ENCODE measurements around the gene SWAP70. TPM values are rescaled to one million over a fixed set of nuclear protein-coding genes. Genes with fewer than 3 reads are reported as not detected.

SWAP70 gene
- total and polyA plus RNA-seq, 9 of the 15 experiments (the other 6 are each of a cell fraction or from before 2014, with no cell fraction given), result 1.7 to 4.9 (median 3.9) TPM

DNA sequence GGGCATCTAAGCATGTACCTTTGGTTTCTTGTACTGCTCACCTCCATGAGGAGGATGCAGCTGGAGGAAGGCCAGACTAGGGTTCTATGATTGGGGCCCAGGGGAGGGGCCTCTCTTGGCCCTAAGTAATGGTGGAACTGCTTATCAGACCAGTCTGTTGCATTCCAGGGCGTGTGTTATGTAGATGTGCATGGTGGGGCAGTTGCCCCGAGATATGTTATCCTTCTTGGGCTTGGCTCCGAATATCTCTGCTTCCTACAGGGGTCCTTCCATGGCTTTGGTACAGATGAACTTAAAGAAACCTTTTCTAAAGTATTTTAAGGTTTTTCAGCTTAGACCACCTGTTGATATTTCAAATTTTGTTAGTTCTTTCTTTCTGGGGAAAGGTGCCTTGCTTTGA, 126.0 kb downstream of the SWAP70 start (continued):
- TF ChIP-seq, protein P1, sequence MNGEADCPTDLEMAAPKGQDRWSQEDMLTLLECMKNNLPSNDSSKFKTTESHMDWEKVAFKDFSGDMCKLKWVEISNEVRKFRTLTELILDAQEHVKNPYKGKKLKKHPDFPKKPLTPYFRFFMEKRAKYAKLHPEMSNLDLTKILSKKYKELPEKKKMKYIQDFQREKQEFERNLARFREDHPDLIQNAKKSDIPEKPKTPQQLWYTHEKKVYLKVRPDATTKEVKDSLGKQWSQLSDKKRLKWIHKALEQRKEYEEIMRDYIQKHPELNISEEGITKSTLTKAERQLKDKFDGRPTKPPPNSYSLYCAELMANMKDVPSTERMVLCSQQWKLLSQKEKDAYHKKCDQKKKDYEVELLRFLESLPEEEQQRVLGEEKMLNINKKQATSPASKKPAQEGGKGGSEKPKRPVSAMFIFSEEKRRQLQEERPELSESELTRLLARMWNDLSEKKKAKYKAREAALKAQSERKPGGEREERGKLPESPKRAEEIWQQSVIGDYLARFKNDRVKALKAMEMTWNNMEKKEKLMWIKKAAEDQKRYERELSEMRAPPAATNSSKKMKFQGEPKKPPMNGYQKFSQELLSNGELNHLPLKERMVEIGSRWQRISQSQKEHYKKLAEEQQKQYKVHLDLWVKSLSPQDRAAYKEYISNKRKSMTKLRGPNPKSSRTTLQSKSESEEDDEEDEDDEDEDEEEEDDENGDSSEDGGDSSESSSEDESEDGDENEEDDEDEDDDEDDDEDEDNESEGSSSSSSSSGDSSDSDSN (IDR thresholded peaks at IDR 0.05; ENCODE audit: borderline replicate concordance in 1 of 2, low read depth in 2 of 2, low read length in 2 of 2), result 0 out of 4 replicates have a peak, but pooled peaks of 1 of the 2 experiments have one; percentile 55
- TF ChIP-seq XRCC4 (IDR thresholded peaks at IDR 0.05; ENCODE audit: extremely low read depth, insufficient read depth, insufficient read length) (no peak), ZNF311 (CRISPR knock-in tag; IDR thresholded peaks at IDR 0.05) (no peak), TEAD4 (IDR thresholded peaks at IDR 0.05; ENCODE audit: low read length) (peak; percentile 94), TEAD4 (CRISPR knock-in tag; IDR thresholded peaks at IDR 0.05; ENCODE audit: borderline replicate concordance) (no peak), EP300 (IDR thresholded peaks at IDR 0.05; ENCODE audit: low read length) (peak; percentile 76), CREBBP (IDR thresholded peaks at IDR 0.05; ENCODE audit: low read depth, low read length) (no peak), ZBTB1 (CRISPR knock-in tag; IDR thresholded peaks at IDR 0.05; ENCODE audit: borderline replicate concordance, low read depth) (no peak), FOSL1 (tag; conservative IDR thresholded peaks at IDR 0.05) (0 out of 2 replicates have a peak, but pooled peaks have one; percentile 8), TGIF2 (CRISPR knock-in tag; IDR thresholded peaks at IDR 0.05) (no peak), ZNF589 (CRISPR knock-in tag; IDR thresholded peaks at IDR 0.05; ENCODE audit: low read depth) (no peak)
- TF ChIP-seq, protein P2, sequence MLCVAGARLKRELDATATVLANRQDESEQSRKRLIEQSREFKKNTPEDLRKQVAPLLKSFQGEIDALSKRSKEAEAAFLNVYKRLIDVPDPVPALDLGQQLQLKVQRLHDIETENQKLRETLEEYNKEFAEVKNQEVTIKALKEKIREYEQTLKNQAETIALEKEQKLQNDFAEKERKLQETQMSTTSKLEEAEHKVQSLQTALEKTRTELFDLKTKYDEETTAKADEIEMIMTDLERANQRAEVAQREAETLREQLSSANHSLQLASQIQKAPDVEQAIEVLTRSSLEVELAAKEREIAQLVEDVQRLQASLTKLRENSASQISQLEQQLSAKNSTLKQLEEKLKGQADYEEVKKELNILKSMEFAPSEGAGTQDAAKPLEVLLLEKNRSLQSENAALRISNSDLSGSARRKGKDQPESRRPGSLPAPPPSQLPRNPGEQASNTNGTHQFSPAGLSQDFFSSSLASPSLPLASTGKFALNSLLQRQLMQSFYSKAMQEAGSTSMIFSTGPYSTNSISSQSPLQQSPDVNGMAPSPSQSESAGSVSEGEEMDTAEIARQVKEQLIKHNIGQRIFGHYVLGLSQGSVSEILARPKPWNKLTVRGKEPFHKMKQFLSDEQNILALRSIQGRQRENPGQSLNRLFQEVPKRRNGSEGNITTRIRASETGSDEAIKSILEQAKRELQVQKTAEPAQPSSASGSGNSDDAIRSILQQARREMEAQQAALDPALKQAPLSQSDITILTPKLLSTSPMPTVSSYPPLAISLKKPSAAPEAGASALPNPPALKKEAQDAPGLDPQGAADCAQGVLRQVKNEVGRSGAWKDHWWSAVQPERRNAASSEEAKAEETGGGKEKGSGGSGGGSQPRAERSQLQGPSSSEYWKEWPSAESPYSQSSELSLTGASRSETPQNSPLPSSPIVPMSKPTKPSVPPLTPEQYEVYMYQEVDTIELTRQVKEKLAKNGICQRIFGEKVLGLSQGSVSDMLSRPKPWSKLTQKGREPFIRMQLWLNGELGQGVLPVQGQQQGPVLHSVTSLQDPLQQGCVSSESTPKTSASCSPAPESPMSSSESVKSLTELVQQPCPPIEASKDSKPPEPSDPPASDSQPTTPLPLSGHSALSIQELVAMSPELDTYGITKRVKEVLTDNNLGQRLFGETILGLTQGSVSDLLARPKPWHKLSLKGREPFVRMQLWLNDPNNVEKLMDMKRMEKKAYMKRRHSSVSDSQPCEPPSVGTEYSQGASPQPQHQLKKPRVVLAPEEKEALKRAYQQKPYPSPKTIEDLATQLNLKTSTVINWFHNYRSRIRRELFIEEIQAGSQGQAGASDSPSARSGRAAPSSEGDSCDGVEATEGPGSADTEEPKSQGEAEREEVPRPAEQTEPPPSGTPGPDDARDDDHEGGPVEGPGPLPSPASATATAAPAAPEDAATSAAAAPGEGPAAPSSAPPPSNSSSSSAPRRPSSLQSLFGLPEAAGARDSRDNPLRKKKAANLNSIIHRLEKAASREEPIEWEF (CRISPR knock-in tag; IDR thresholded peaks at IDR 0.05), result no peak
- TF ChIP-seq, protein P3, sequence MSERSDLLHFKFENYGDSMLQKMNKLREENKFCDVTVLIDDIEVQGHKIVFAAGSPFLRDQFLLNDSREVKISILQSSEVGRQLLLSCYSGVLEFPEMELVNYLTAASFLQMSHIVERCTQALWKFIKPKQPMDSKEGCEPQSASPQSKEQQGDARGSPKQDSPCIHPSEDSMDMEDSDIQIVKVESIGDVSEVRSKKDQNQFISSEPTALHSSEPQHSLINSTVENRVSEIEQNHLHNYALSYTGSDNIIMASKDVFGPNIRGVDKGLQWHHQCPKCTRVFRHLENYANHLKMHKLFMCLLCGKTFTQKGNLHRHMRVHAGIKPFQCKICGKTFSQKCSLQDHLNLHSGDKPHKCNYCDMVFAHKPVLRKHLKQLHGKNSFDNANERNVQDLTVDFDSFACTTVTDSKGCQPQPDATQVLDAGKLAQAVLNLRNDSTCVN (CRISPR knock-in tag; IDR thresholded peaks at IDR 0.05), result no peak
- TF ChIP-seq, protein P4, sequence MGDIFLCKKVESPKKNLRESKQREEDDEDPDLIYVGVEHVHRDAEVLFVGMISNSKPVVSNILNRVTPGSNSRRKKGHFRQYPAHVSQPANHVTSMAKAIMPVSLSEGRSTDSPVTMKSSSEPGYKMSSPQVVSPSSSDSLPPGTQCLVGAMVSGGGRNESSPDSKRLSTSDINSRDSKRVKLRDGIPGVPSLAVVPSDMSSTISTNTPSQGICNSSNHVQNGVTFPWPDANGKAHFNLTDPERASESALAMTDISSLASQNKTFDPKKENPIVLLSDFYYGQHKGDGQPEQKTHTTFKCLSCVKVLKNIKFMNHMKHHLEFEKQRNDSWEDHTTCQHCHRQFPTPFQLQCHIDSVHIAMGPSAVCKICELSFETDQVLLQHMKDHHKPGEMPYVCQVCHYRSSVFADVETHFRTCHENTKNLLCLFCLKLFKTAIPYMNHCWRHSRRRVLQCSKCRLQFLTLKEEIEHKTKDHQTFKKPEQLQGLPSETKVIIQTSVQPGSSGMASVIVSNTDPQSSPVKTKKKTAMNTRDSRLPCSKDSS (IDR thresholded peaks at IDR 0.05; ENCODE audit: low read depth, partially characterized antibody), result no peak
- TF ChIP-seq, protein P5, sequence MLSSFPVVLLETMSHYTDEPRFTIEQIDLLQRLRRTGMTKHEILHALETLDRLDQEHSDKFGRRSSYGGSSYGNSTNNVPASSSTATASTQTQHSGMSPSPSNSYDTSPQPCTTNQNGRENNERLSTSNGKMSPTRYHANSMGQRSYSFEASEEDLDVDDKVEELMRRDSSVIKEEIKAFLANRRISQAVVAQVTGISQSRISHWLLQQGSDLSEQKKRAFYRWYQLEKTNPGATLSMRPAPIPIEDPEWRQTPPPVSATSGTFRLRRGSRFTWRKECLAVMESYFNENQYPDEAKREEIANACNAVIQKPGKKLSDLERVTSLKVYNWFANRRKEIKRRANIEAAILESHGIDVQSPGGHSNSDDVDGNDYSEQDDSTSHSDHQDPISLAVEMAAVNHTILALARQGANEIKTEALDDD (IDR thresholded peaks at IDR 0.05), result no peak

All from K562 (cell line).